ENCODE measurements around the gene RCOR1. TPM values are rescaled to one million over a fixed set of nuclear protein-coding genes. Genes with fewer than 3 reads are reported as not detected.

The RCOR1 gene
- total and polyA plus RNA-seq, 2 donors from 2014 or later: 4.9 to 17.9 TPM

GRCh38 chr14:102691763-102692162 lies 99.3 kb downstream of the RCOR1 start:
- FAIRE-seq: no peak
- Histone ChIP-seq H3K4me1 (ENCODE audit: control insufficient read depth in 2 of 3, insufficient read depth in 2 of 3, low read depth in 1 of 3, low read length in 3 of 3) (peaks cover 0 to 5% (median 4%) of the 10 kb centered on the region in 3 donors), H3K36me3 (ENCODE audit: control insufficient read depth in 2 of 3, insufficient read depth in 3 of 3, low read length in 3 of 3) (no peaks in the 10 kb centered on the region), H3K27ac (ENCODE audit: low read depth in 2 of 2, low read length in 2 of 2) (no peak overlapping the region), H3K4me3 (ENCODE audit: low read length in 3 of 3) (no peak overlapping the region), H3K9ac (ENCODE audit: low read length in 3 of 3) (no peak overlapping the region), H3K27me3 (ENCODE audit: control insufficient read depth, insufficient read depth, low read length) (no peaks in the 10 kb centered on the region), H3K9me3 (ENCODE audit: control insufficient read depth in 2 of 3, insufficient read depth in 1 of 3, low read length in 3 of 3) (no peaks in the 10 kb centered on the region)
- peak in 2 of 5 donors; percentile 41 to 54 for DNase-seq
- intact Hi-C loops (cut with DNase I): no loop called here
- TF ChIP-seq CTCF (IDR thresholded peaks at IDR 0.05; ENCODE audit: borderline replicate concordance, extremely low read depth, insufficient read depth): no peak

- Histone ChIP-seq H3K9ac (ENCODE audit: low read length in 3 of 3) (no peak overlapping the region), H3K27ac (ENCODE audit: low read depth in 2 of 2, low read length in 2 of 2) (no peak overlapping the region), H3K36me3 (ENCODE audit: control insufficient read depth in 2 of 3, insufficient read depth in 3 of 3, low read length in 3 of 3) (no peaks in the 10 kb centered on the region), H3K27me3 (ENCODE audit: control insufficient read depth, insufficient read depth, low read length) (no peaks in the 10 kb centered on the region), H3K4me1 (ENCODE audit: control insufficient read depth in 2 of 3, insufficient read depth in 2 of 3, low read depth in 1 of 3, low read length in 3 of 3) (peaks cover 5 to 11% (median 10%) of the 10 kb centered on the region in 3 donors), H3K4me3 (ENCODE audit: low read length in 3 of 3) (no peak overlapping the region), H3K9me3 (ENCODE audit: control insufficient read depth in 2 of 3, insufficient read depth in 1 of 3, low read length in 3 of 3) (no peaks in the 10 kb centered on the region)
- FAIRE-seq: no peak
- TF ChIP-seq CTCF (IDR thresholded peaks at IDR 0.05; ENCODE audit: borderline replicate concordance, extremely low read depth, insufficient read depth): no peak
- DNase-seq: peak in 1 of 5 donors; percentile 5
- intact Hi-C loops (cut with DNase I): no loop called here
Observed at GRCh38 chr14:102692334-102692733, 99.9 kb downstream of the RCOR1 start.

GRCh38 chr14:102693006-102693755 lies 100.7 kb downstream of the RCOR1 start:
- intact Hi-C loops (cut with DNase I): no loop called here
- DNase-seq (no peak), FAIRE-seq (no peak)
- no peaks in the 10 kb centered on the region for H3K27me3 ChIP-seq (ENCODE audit: control insufficient read depth, insufficient read depth, low read length)
- peaks cover 5 to 11% (median 7%) of the 10 kb centered on the region in 3 donors for H3K4me1 ChIP-seq (ENCODE audit: control insufficient read depth in 2 of 3, insufficient read depth in 2 of 3, low read depth in 1 of 3, low read length in 3 of 3)
- TF ChIP-seq CTCF (IDR thresholded peaks at IDR 0.05; ENCODE audit: borderline replicate concordance, extremely low read depth, insufficient read depth): no peak
- H3K36me3 ChIP-seq (ENCODE audit: control insufficient read depth in 2 of 3, insufficient read depth in 3 of 3, low read length in 3 of 3): no peaks in the 10 kb centered on the region
- H3K4me3 ChIP-seq (ENCODE audit: low read length in 3 of 3): no peak overlapping the region
- H3K9ac ChIP-seq (ENCODE audit: low read length in 3 of 3): no peak overlapping the region
- H3K9me3 ChIP-seq (ENCODE audit: control insufficient read depth in 2 of 3, insufficient read depth in 1 of 3, low read length in 3 of 3): no peaks in the 10 kb centered on the region
- H3K27ac ChIP-seq (ENCODE audit: low read depth in 2 of 2, low read length in 2 of 2): no peak overlapping the region

Measured in kidney (tissue), 14 donors.